GM23338 (cell line): ENCODE results near the gene LMF1. TPM values are rescaled to one million over a fixed set of nuclear protein-coding genes. Genes with fewer than 3 reads are reported as not detected.

Experiments
- ATAC-seq: fragments of 200-7000 bp; cut with Tn5 transposase; 3 replicates; pipeline ENCODE4 v1.9.1; 2020
- DNase-seq: peaks from one replicate; pipeline ENCODE4 v3.0.0-alpha.2; 2015; ENCODE audit warnings: low spot score
- H2AFZ ChIP-seq: fragments of 200-600 bp; sonication (generic); 2 replicates; pipeline ENCODE4 v1.8.0; 2016; ENCODE audit warnings: antibody characterized with exemption, mild to moderate bottlenecking, moderate library complexity
- H3F3A ChIP-seq: fragments of 200-600 bp; sonication (generic); replicated peaks from 2 replicates; pipeline ENCODE4 v1.8.0; 2017; ENCODE audit warnings: antibody characterized with exemption, mixed run types, low read depth
- H3K27ac ChIP-seq: fragments of 200-600 bp; sonication (generic); 2 replicates; pipeline ENCODE4 v1.6.1; 2016; ENCODE audit warnings: low read depth
- H3K27me3 ChIP-seq: fragments of 200-600 bp; sonication (generic); 2 replicates; pipeline ENCODE4 v1.8.0; 2016; ENCODE audit warnings: mild to moderate bottlenecking, mixed run types, moderate library complexity; ENCODE audit not compliant: insufficient read depth
- H3K36me3 ChIP-seq: fragments of 200-600 bp; sonication (generic); 2 replicates; pipeline ENCODE4 v1.8.0; 2016; ENCODE audit warnings: mild to moderate bottlenecking; ENCODE audit not compliant: insufficient read depth
- H3K4me1 ChIP-seq: fragments of 200-600 bp; sonication (generic); 2 replicates; pipeline ENCODE4 v1.8.0; 2016; ENCODE audit warnings: mild to moderate bottlenecking, moderate library complexity; ENCODE audit not compliant: insufficient read depth
- H3K4me2 ChIP-seq: fragments of 200-600 bp; sonication (generic); 2 replicates; pipeline ENCODE4 v1.7.1; 2017; ENCODE audit warnings: mixed run types
- H3K4me3 ChIP-seq: fragments of 200-600 bp; sonication (generic); 2 replicates; pipeline ENCODE4 v1.6.1; 2016; ENCODE audit warnings: mixed run types
- H3K79me2 ChIP-seq: fragments of 200-600 bp; sonication (generic); replicated peaks from 2 replicates; pipeline ENCODE4 v1.8.0; 2017; ENCODE audit warnings: mild to moderate bottlenecking; ENCODE audit not compliant: insufficient read depth
- H3K9me2 ChIP-seq: fragments of 200-600 bp; sonication (generic); 2 replicates; pipeline ENCODE4 v1.8.0; 2017; ENCODE audit not compliant: insufficient read depth
- H4K20me1 ChIP-seq: fragments of 200-600 bp; sonication (generic); replicated peaks from 2 replicates; pipeline ENCODE4 v1.8.0; 2017; ENCODE audit warnings: mild to moderate bottlenecking; ENCODE audit not compliant: insufficient read depth
- H3K27ac Mint-ChIP-seq: 2 replicates; pipeline ENCODE4 v1.8.0; 2020; ENCODE audit warnings: inconsistent platforms, mild to moderate bottlenecking, moderate library complexity, mixed read lengths
- H3K27me3 Mint-ChIP-seq: 3 replicates; pipeline ENCODE4 v1.8.0; 2022; ENCODE audit warnings: low read depth, mild to moderate bottlenecking, moderate library complexity, mixed read lengths, inconsistent platforms; ENCODE audit not compliant: insufficient read depth, poor library complexity
- H3K36me3 Mint-ChIP-seq: 3 replicates; pipeline ENCODE4 v1.8.0; 2021; ENCODE audit warnings: low read depth, mild to moderate bottlenecking, inconsistent platforms, moderate library complexity, mixed read lengths
- H3K4me1 Mint-ChIP-seq: 3 replicates; pipeline ENCODE4 v1.8.0; 2020; ENCODE audit warnings: mild to moderate bottlenecking, inconsistent platforms, mixed read lengths
- H3K4me3 Mint-ChIP-seq: 3 replicates; pipeline ENCODE4 v1.8.0; 2021; ENCODE audit warnings: moderate library complexity, mild to moderate bottlenecking, inconsistent platforms, mixed read lengths
- H3K9me3 Mint-ChIP-seq: 3 replicates; pipeline ENCODE4 v1.8.0; 2020; ENCODE audit warnings: moderate library complexity, mild to moderate bottlenecking, inconsistent platforms, mixed read lengths
- ETS1 ChIP-seq: IDR thresholded peaks from 2 replicates; pipeline ENCODE4 v1.6.1; 2016; ENCODE audit warnings: antibody characterized with exemption
- EZH2 ChIP-seq: fragments of 200-600 bp; sonication (generic); IDR thresholded peaks from one replicate; pipeline ENCODE4 v1.8.0; 2017; ENCODE audit warnings: antibody characterized with exemption, mild to moderate bottlenecking, low read depth; ENCODE audit not compliant: unreplicated experiment
- EZH2phosphoT487 ChIP-seq: fragments of 200-600 bp; sonication (generic); IDR thresholded peaks from one replicate; pipeline ENCODE4 v1.8.1; 2018; ENCODE audit warnings: antibody characterized with exemption; ENCODE audit not compliant: unreplicated experiment
- JUNB ChIP-seq: IDR thresholded peaks from one replicate; pipeline ENCODE4 v1.6.1; 2016; ENCODE audit warnings: antibody characterized with exemption; ENCODE audit not compliant: unreplicated experiment
- NANOG ChIP-seq: IDR thresholded peaks from 2 replicates; pipeline ENCODE4 v1.6.1; 2016; ENCODE audit warnings: antibody characterized with exemption, borderline replicate concordance
- POLR2AphosphoS5 ChIP-seq: IDR thresholded peaks from 2 replicates; pipeline ENCODE4 v1.6.1; 2016; ENCODE audit warnings: antibody characterized with exemption, low read depth
- REST ChIP-seq: IDR thresholded peaks from one replicate; pipeline ENCODE4 v1.6.1; 2018; ENCODE audit warnings: antibody characterized with exemption; ENCODE audit not compliant: unreplicated experiment
- STAT1 ChIP-seq: IDR thresholded peaks from one replicate; pipeline ENCODE4 v1.6.1; 2016; ENCODE audit warnings: antibody characterized with exemption; ENCODE audit not compliant: unreplicated experiment
- ZNF114 ChIP-seq: fragments of 250-450 bp; sonication (Bioruptor Pico); IDR thresholded peaks from 2 replicates; pipeline ENCODE4 v1.5.0; 2020; ENCODE audit warnings: mild to moderate bottlenecking, moderate library complexity
- polyA plus RNA-seq: library from polyadenylated mRNA; unstranded; fragments of >200 nt; fragmentation: Nextera tagmentation; extraction: Ambion mirVana; gene quantifications from 2 replicates; pipeline ENCODE4 v1.2.1, GENCODE V29; 2016
- total RNA-seq: library from RNA; depleted of rRNA; stranded (reverse); fragments of >200 nt; shearing (Covaris generic); gene quantifications from 2 replicates; pipeline ENCODE4 v1.2.3, GENCODE V29; 2014
- TF ChIP-seq, protein P1 (sequence below): fragments of 250-450 bp; sonication (Bioruptor Pico); IDR thresholded peaks from 2 replicates; pipeline ENCODE4 v1.5.0; 2020; ENCODE audit warnings: mild to moderate bottlenecking, moderate library complexity

Gene LMF1
- total and polyA plus RNA-seq, 2 experiments from 2014 or later: 4.2 to 10.1 TPM

DNA sequence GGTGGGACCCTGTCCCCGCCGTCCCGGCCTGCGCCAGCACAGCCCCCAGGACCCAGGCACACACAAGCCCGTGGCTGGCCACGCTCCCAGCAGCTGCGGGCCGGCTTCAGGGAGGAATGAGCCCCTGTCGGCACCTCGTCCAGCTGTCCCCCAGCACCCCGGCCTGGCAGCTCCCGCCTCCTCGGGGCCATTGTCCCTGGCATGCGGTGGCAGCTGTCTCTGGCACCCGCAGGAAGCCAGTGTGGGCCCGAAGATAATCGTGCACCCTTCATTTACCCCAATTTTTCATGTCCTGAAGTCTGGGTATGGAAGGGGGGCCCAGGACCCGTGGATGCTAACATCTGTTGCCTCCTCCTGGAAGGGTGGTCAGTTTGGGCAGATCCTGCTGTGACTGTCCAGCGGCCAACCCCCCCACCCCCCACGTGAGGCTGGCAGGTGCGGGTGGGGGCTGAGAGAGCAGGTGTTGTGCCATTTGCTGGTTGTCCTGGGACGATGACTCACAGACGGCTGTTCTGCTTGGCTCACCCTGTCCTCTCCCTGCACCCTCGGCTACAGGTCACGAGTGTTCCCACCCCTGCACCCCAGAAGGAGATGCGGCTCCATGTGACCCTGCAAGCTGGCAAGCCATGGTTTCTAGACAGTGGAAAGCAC lies 4.0 kb upstream of the LMF1 start:
- Mint-ChIP-seq H3K4me3 (no peak overlapping the region), H3K9me3 (no peaks in the 10 kb centered on the region; the same call in 2 of the 3 replicates), H3K27ac (no peak overlapping the region), H3K4me1 (peaks cover 8% of the 10 kb centered on the region; the same call in 1 of the 3 replicates), H3K27me3 (peaks cover 25% of the 10 kb centered on the region), H3K36me3 (no peaks in the 10 kb centered on the region; the same call in 2 of the 3 replicates)
- Histone ChIP-seq H3K79me2 (no peaks in the 10 kb centered on the region), H3K4me2 (no peak overlapping the region), H3K27me3 (peaks cover 16% of the 10 kb centered on the region), H3F3A (0 out of 2 replicates have a peak, but pooled peaks cover 3% of the 10 kb centered on the region), H3K36me3 (no peaks in the 10 kb centered on the region), H3K9me2 (no peaks in the 10 kb centered on the region), H4K20me1 (no peaks in the 10 kb centered on the region), H3K27ac (no peak overlapping the region), H3K4me3 (no peak overlapping the region), H3K4me1 (peaks cover 2% of the 10 kb centered on the region; the same call in 1 of the 2 replicates), H2AFZ (no peak overlapping the region)
- ATAC-seq: no peak
- no peak for DNase-seq
- TF ChIP-seq ZNF114 (CRISPR knock-in tag) (no peak), REST (no peak), JUNB (no peak), NANOG (no peak), STAT1 (no peak)

GRCh38 chr16:974001-974601 lies 3.3 kb upstream of the LMF1 start:
- Histone ChIP-seq H3K9me2 (no peaks in the 10 kb centered on the region), H2AFZ (no peak overlapping the region), H3K4me2 (no peak overlapping the region), H3K27ac (no peak overlapping the region), H3K4me3 (no peak overlapping the region), H3K36me3 (no peaks in the 10 kb centered on the region), H3K27me3 (peaks cover 12% of the 10 kb centered on the region), H3F3A (0 out of 2 replicates have a peak, but pooled peaks cover 3% of the 10 kb centered on the region), H3K79me2 (no peaks in the 10 kb centered on the region), H4K20me1 (no peaks in the 10 kb centered on the region), H3K4me1 (peaks cover 4% of the 10 kb centered on the region; the same call in 1 of the 2 replicates)
- DNase-seq: no peak
- H3K36me3 Mint-ChIP-seq: no peaks in the 10 kb centered on the region; the same call in 2 of the 3 replicates
- no peak overlapping the region for H3K27ac Mint-ChIP-seq
- H3K9me3 Mint-ChIP-seq: no peaks in the 10 kb centered on the region; the same call in 2 of the 3 replicates
- peaks cover 22% of the 10 kb centered on the region for H3K27me3 Mint-ChIP-seq
- ATAC-seq: no peak
- peaks cover 8% of the 10 kb centered on the region; the same call in 1 of the 3 replicates for H3K4me1 Mint-ChIP-seq
- no peak overlapping the region for H3K4me3 Mint-ChIP-seq
- TF ChIP-seq, protein P1, sequence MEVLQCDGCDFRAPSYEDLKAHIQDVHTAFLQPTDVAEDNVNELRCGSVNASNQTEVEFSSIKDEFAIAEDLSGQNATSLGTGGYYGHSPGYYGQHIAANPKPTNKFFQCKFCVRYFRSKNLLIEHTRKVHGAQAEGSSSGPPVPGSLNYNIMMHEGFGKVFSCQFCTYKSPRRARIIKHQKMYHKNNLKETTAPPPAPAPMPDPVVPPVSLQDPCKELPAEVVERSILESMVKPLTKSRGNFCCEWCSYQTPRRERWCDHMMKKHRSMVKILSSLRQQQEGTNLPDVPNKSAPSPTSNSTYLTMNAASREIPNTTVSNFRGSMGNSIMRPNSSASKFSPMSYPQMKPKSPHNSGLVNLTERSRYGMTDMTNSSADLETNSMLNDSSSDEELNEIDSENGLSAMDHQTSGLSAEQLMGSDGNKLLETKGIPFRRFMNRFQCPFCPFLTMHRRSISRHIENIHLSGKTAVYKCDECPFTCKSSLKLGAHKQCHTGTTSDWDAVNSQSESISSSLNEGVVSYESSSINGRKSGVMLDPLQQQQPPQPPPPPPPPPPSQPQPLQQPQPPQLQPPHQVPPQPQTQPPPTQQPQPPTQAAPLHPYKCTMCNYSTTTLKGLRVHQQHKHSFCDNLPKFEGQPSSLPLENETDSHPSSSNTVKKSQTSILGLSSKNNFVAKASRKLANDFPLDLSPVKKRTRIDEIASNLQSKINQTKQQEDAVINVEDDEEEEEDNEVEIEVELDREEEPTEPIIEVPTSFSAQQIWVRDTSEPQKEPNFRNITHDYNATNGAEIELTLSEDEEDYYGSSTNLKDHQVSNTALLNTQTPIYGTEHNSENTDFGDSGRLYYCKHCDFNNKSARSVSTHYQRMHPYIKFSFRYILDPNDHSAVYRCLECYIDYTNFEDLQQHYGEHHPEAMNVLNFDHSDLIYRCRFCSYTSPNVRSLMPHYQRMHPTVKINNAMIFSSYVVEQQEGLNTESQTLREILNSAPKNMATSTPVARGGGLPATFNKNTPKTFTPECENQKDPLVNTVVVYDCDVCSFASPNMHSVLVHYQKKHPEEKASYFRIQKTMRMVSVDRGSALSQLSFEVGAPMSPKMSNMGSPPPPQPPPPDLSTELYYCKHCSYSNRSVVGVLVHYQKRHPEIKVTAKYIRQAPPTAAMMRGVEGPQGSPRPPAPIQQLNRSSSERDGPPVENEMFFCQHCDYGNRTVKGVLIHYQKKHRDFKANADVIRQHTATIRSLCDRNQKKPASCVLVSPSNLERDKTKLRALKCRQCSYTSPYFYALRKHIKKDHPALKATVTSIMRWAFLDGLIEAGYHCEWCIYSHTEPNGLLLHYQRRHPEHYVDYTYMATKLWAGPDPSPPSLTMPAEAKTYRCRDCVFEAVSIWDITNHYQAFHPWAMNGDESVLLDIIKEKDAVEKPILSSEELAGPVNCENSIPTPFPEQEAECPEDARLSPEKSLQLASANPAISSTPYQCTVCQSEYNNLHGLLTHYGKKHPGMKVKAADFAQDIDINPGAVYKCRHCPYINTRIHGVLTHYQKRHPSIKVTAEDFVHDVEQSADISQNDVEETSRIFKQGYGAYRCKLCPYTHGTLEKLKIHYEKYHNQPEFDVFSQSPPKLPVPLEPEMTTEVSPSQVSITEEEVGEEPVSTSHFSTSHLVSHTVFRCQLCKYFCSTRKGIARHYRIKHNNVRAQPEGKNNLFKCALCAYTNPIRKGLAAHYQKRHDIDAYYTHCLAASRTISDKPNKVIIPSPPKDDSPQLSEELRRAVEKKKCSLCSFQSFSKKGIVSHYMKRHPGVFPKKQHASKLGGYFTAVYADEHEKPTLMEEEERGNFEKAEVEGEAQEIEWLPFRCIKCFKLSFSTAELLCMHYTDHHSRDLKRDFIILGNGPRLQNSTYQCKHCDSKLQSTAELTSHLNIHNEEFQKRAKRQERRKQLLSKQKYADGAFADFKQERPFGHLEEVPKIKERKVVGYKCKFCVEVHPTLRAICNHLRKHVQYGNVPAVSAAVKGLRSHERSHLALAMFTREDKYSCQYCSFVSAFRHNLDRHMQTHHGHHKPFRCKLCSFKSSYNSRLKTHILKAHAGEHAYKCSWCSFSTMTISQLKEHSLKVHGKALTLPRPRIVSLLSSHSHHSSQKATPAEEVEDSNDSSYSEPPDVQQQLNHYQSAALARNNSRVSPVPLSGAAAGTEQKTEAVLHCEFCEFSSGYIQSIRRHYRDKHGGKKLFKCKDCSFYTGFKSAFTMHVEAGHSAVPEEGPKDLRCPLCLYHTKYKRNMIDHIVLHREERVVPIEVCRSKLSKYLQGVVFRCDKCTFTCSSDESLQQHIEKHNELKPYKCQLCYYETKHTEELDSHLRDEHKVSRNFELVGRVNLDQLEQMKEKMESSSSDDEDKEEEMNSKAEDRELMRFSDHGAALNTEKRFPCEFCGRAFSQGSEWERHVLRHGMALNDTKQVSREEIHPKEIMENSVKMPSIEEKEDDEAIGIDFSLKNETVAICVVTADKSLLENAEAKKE: no peak
- TF ChIP-seq EZH2 (no peak), ETS1 (no peak), ZNF114 (CRISPR knock-in tag) (no peak), POLR2AphosphoS5 (no peak), EZH2phosphoT487 (no peak)
